K562 (cell line): ENCODE data around the gene BCKDHB. TPM values are rescaled to one million over a fixed set of nuclear protein-coding genes. Genes with fewer than 3 reads are reported as not detected.
A peak's percentile ranks its signal among the peaks of the same experiment; 100 is the strongest.

Experiments
- ATAC-seq: fragments of 200-7000 bp; cut with Tn5 transposase; 3 replicates; pipeline ENCODE4 v1.9.1; 2020; ENCODE audit warnings: moderate library complexity
- BruUV-seq: library from RNA; stranded (reverse); fragments of 400-500 nt; replicated peaks from 2 replicates; lab custom pipeline; 2021; lab: Mats Ljungman, UMichigan
- CTCF ChIA-PET: fragments of 300-600 bp; formaldehyde crosslinking; extraction: SDS; loops from one replicate; lab custom pipeline; 2021; ENCODE audit warnings: low intra/inter-chr PET ratio; lab: Yijun Ruan, JAX
- POLR2A ChIA-PET: fragments of 300-600, 350-650 bp; sonication (Branson Sonifier 250); formaldehyde crosslinking; extraction: SDS; loops from one replicate; lab custom pipeline; 2021; ENCODE audit warnings: antibody characterized with exemption, inconsistent platforms; lab: Yijun Ruan, JAX
- DNase-seq, 4 experiments: peaks; one replicate each; pipeline versions ENCODE4 v3.0.0 to v3.0.0-alpha.2; 2011 to 2018; ENCODE audit warnings: low spot score in 3 of 4, mixed read lengths in 3 of 4; ENCODE audit errors: extremely low read depth in 1 of 4
- FAIRE-seq: peaks from 2 replicates; lab custom pipeline; 2011; peaks lifted over from hg19 to GRCh38; lab: Jason Lieb, UNC
- H2AFZ ChIP-seq: 2 replicates; pipeline ENCODE4 v1.6.0; 2011; ENCODE audit warnings: low read depth, low read length, control low read depth, inconsistent platforms
- H3K27ac ChIP-seq: fragments of 200-600 bp; 3 replicates; pipeline ENCODE4 v1.8.0; 2011; ENCODE audit warnings: low read depth, mild to moderate bottlenecking, control low read depth, inconsistent platforms, low read length, moderate library complexity, mixed read lengths; ENCODE audit errors: extremely low read depth
- H3K27me3 ChIP-seq, 2 experiments: fragments of 300-600 bp in 1 of 2; 2 replicates in 1 of 2; 3 replicates in 1 of 2; pipeline versions ENCODE4 v1.6.0 to v1.8.0; 2011; ENCODE audit warnings: inconsistent platforms in 2 of 2, low read length in 2 of 2, mild to moderate bottlenecking in 1 of 2, mixed read lengths in 1 of 2, moderate library complexity in 1 of 2; ENCODE audit not compliant: control insufficient read depth in 2 of 2, insufficient read depth in 2 of 2
- H3K36me3 ChIP-seq: fragments of 300-600 bp; 3 replicates; pipeline ENCODE4 v1.8.0; 2011; ENCODE audit warnings: mild to moderate bottlenecking, low read length, inconsistent platforms; ENCODE audit not compliant: control insufficient read depth, insufficient read depth
- H3K4me1 ChIP-seq, 2 experiments: fragments of 200-600 bp in 1 of 2; replicated peaks in 1 of 2; 2 replicates in 1 of 2; 3 replicates in 1 of 2; pipeline versions ENCODE4 v1.5.1 to v1.8.0; 2011; ENCODE audit warnings: inconsistent platforms in 2 of 2, low read length in 2 of 2, mild to moderate bottlenecking in 1 of 2, mixed read lengths in 1 of 2, moderate library complexity in 1 of 2; ENCODE audit not compliant: control insufficient read depth in 2 of 2, insufficient read depth in 2 of 2
- H3K4me2 ChIP-seq: 2 replicates; pipeline ENCODE4 v1.6.1; 2011; ENCODE audit warnings: low read length, control low read depth, inconsistent platforms, mixed read lengths; ENCODE audit not compliant: insufficient read depth
- H3K4me3 ChIP-seq: fragments of 200-600 bp; sonication (generic), shearing (Covaris generic); 2 replicates; pipeline ENCODE4 v1.5.1; 2016; ENCODE audit warnings: control low read depth, inconsistent platforms
- H3K79me2 ChIP-seq: fragments of 200-600 bp; 3 replicates; pipeline ENCODE4 v1.8.0; 2011; ENCODE audit warnings: low read length, inconsistent platforms; ENCODE audit not compliant: control insufficient read depth, insufficient read depth
- H3K9ac ChIP-seq, 2 experiments: 2 replicates each; pipeline versions ENCODE4 v1.6.0 to v1.6.1; 2011; ENCODE audit warnings: low read depth in 2 of 2, low read length in 2 of 2, control low read depth in 1 of 2, inconsistent platforms in 1 of 2, mild to moderate bottlenecking in 1 of 2, mixed read lengths in 1 of 2; ENCODE audit not compliant: insufficient read depth in 1 of 2
- H3K9me1 ChIP-seq: one replicate; pipeline ENCODE4 v1.6.0; 2011; ENCODE audit warnings: inconsistent platforms, mild to moderate bottlenecking, low read length, moderate library complexity; ENCODE audit not compliant: control insufficient read depth, insufficient read depth
- H3K9me3 ChIP-seq: replicated peaks from 2 replicates; pipeline ENCODE4 v1.5.1; 2011; ENCODE audit warnings: low read depth, low read length, inconsistent platforms; ENCODE audit not compliant: control insufficient read depth, insufficient read depth
- H4K20me1 ChIP-seq: replicated peaks from 2 replicates; pipeline ENCODE4 v1.6.1; 2011; ENCODE audit warnings: low read length, inconsistent platforms, mixed read lengths; ENCODE audit not compliant: control insufficient read depth, insufficient read depth
- KLF13 ChIP-seq: fragments of 450-650 bp; IDR thresholded peaks from 2 replicates; pipeline ENCODE4 v1.6.1; 2016; ENCODE audit warnings: missing genetic modification characterization, low read depth, mild to moderate bottlenecking, missing compliant biosample characterization, moderate library complexity, borderline replicate concordance
- RAD21 ChIP-seq, 2 experiments: fragments of 250-450 bp in 1 of 2; fragments of 450-650 bp in 1 of 2; sonication (Bioruptor Pico) in 1 of 2; formaldehyde crosslinking in 1 of 2; IDR thresholded peaks in 1 of 2; conservative IDR thresholded peaks in 1 of 2; 2 replicates each; pipeline versions ENCODE4 v1.4.0 to v1.8.0; 2020 to 2022; ENCODE audit warnings: mild to moderate bottlenecking in 2 of 2, moderate library complexity in 1 of 2
- SMC3 ChIP-seq: conservative IDR thresholded peaks from 2 replicates; pipeline ENCODE4 v1.6.1; 2011; ENCODE audit warnings: low read depth, low read length, improper control_type of control experiment; ENCODE audit not compliant: insufficient read depth
- ZC3H11A ChIP-seq: IDR thresholded peaks from 2 replicates; pipeline ENCODE4 v1.6.1; 2012; ENCODE audit warnings: low read depth, low read length, improper control_type of control experiment
- ZNF408 ChIP-seq: fragments of 250-450 bp; sonication (Bioruptor Pico); IDR thresholded peaks from 2 replicates; pipeline ENCODE4 v1.4.0; 2020; ENCODE audit warnings: low read depth, mild to moderate bottlenecking, moderate library complexity
- WGBS: fragments of 100-300 bp; shearing (Covaris generic); methylation state at CpG from one replicate; pipeline ENCODE4 v1.1.6; 2016; ENCODE audit warnings: low coverage, mixed read lengths; ENCODE audit not compliant: insufficient coverage; ENCODE audit errors: missing lambda C conversion rate; 5-methylcytosine and 5-hydroxymethylcytosine counted together
- in situ Hi-C: fragments of 300-500 bp; cut with MboI; formaldehyde crosslinking; loops from 4 replicates; pipeline ENCODE4 v1.15.0; 2018; ENCODE audit warnings: inconsistent platforms, mixed read lengths
- intact Hi-C: fragments of 100-400 bp; cut with micrococcal nuclease; formaldehyde crosslinking; loops from 2 replicates; pipeline ENCODE4 v1.14.2; 2022
- polyA plus RNA-seq, 8 experiments: library from polyadenylated mRNA; depleted of rRNA in 4 of 8; stranded (reverse) in 5 of 8; unstranded in 3 of 8; fragments of >200 nt; fragmentation: Nextera tagmentation in 2 of 8; fragmentation: Illumina TruSeq in 1 of 8; extraction: Ambion mirVana in 2 of 8; extraction: Trizol in 1 of 8; gene quantifications; 2 replicates each; pipeline versions ENCODE4 v1.2.1 to v1.2.3, GENCODE V29; 2011 to 2014; ENCODE audit warnings: inconsistent platforms in 1 of 8, missing spikeins in 1 of 8
- total RNA-seq, 7 experiments: library from RNA; depleted of rRNA in 6 of 7; stranded (reverse); fragments of >200 nt in 6 of 7; fragmentation: Illumina TruSeq in 2 of 7; extraction: Trizol in 2 of 7; gene quantifications; 2 replicates each; pipeline versions ENCODE4 v1.2.1 to v1.2.3, GENCODE V29; 2011 to 2021; ENCODE audit warnings: low replicate concordance in 1 of 7
- TF ChIP-seq, protein P1 (sequence below): fragments of 250-450 bp; sonication (Bioruptor Pico); IDR thresholded peaks from 2 replicates; pipeline ENCODE4 v1.9.0; 2021; ENCODE audit warnings: mild to moderate bottlenecking
- TF ChIP-seq, protein P2 (sequence below), 3 experiments: IDR thresholded peaks in 2 of 3; conservative IDR thresholded peaks in 1 of 3; 2 replicates each; pipeline ENCODE4 v1.5.1; 2011 to 2012; ENCODE audit warnings: low read length in 3 of 3, mild to moderate bottlenecking in 3 of 3, control low read depth in 2 of 3, improper control_type of control experiment in 1 of 3, inconsistent platforms in 1 of 3, low read depth in 1 of 3, mixed read lengths in 1 of 3, moderate library complexity in 1 of 3; ENCODE audit not compliant: insufficient read depth in 2 of 3
- TF ChIP-seq, protein P3 (sequence below), 2 experiments: fragments of 450-650 bp; formaldehyde crosslinking in 1 of 2; IDR thresholded peaks; 2 replicates each; pipeline versions ENCODE4 v1.4.0 to v1.6.1; 2014 to 2020; ENCODE audit warnings: mild to moderate bottlenecking in 2 of 2, borderline replicate concordance in 1 of 2, low read depth in 1 of 2

Gene BCKDHB
- total and polyA plus RNA-seq, 9 of the 15 experiments (the other 6 are each of a cell fraction or from before 2014, with no cell fraction given) = 4.1 to 23.7 (median 7.5) TPM

DNA sequence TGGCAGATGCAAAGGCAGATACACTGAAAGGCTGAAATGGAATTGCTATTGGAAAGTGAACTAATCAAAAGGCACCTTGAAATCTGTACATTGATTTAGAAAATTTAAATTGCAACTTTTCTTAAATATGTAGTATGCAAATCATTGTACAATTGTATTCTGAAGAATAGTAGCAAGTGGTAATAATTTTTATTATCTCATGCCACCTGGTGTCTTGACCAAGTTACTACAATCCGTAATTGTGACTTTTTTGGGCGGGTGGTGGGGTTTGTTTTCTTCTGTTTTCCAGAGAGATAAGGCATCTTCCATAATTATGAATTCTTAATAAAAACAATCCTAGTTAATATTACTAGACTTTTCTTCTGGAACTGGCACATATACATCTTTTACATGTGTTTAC is 12.5 kb upstream of the BCKDHB start:
- H3K9me3 ChIP-seq = no peaks in the 10 kb centered on the region
- H3K4me1 ChIP-seq = no peaks in the 10 kb centered on the region
- H4K20me1 ChIP-seq = no peaks in the 10 kb centered on the region
- no peak overlapping the region for H3K9ac ChIP-seq
- no peak overlapping the region for H3K4me2 ChIP-seq
- FAIRE-seq = peak; percentile 75
- no peak overlapping the region for H3K4me3 ChIP-seq
- ChIA-PET CTCF (interaction anchor here (2.9 kb wide), 1 partner anchor 145 kb away, joined by 25 read pairs; no protein-coding TSS in a partner anchor), POLR2A (no interaction called here)
- no TSS peak for BruUV-seq
- H3K9me1 ChIP-seq = no peaks in the 10 kb centered on the region
- no peak overlapping the region for H2AFZ ChIP-seq
- intact Hi-C loops = loop anchor here (1.0 to 10.0 kb wide), 3 partner anchors 145 to 316 kb away; no protein-coding TSS in a partner anchor
- H3K27ac ChIP-seq = no peak overlapping the region
- no peaks in the 10 kb centered on the region; a peak in 1 of 5 replicates for H3K27me3 ChIP-seq
- in situ Hi-C loops = loop anchor here (10.0 kb wide), 1 partner anchor 149 kb away; the partner anchor contains the start of gene ELOVL4
- peak; percentile 49; the same call in 1 of the 3 replicates for ATAC-seq
- no peaks in the 10 kb centered on the region for H3K79me2 ChIP-seq
- WGBS = 0% methylated on average over 2 of the region's 2 CpGs
- H3K36me3 ChIP-seq = no peaks in the 10 kb centered on the region
- peak; percentile 26 to 38 (median 32) for DNase-seq
- TF ChIP-seq, protein P1, sequence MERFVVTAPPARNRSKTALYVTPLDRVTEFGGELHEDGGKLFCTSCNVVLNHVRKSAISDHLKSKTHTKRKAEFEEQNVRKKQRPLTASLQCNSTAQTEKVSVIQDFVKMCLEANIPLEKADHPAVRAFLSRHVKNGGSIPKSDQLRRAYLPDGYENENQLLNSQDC (CRISPR knock-in tag) = no peak
- no peak for TF ChIP-seq ZC3H11A
- TF ChIP-seq RAD21 (CRISPR knock-in tag; conservative IDR thresholded peaks at IDR 0.05 in 1 of 2, IDR thresholded peaks at IDR 0.05 in 1 of 2) = peak; percentile 61 to 77
- TF ChIP-seq, protein P2, sequence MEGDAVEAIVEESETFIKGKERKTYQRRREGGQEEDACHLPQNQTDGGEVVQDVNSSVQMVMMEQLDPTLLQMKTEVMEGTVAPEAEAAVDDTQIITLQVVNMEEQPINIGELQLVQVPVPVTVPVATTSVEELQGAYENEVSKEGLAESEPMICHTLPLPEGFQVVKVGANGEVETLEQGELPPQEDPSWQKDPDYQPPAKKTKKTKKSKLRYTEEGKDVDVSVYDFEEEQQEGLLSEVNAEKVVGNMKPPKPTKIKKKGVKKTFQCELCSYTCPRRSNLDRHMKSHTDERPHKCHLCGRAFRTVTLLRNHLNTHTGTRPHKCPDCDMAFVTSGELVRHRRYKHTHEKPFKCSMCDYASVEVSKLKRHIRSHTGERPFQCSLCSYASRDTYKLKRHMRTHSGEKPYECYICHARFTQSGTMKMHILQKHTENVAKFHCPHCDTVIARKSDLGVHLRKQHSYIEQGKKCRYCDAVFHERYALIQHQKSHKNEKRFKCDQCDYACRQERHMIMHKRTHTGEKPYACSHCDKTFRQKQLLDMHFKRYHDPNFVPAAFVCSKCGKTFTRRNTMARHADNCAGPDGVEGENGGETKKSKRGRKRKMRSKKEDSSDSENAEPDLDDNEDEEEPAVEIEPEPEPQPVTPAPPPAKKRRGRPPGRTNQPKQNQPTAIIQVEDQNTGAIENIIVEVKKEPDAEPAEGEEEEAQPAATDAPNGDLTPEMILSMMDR (IDR thresholded peaks at IDR 0.05 in 2 of 3, conservative IDR thresholded peaks at IDR 0.05 in 1 of 3; ENCODE audit: insufficient read depth in 2 of 3, low read depth in 1 of 3, low read length in 3 of 3) = peak; percentile 34 to 67 (median 38); a peak in 3 of 6 replicates
- TF ChIP-seq KLF13 (tag) = no peak
- TF ChIP-seq SMC3 = peak; percentile 46; the same call in 1 of the 2 replicates
- TF ChIP-seq, protein P3, sequence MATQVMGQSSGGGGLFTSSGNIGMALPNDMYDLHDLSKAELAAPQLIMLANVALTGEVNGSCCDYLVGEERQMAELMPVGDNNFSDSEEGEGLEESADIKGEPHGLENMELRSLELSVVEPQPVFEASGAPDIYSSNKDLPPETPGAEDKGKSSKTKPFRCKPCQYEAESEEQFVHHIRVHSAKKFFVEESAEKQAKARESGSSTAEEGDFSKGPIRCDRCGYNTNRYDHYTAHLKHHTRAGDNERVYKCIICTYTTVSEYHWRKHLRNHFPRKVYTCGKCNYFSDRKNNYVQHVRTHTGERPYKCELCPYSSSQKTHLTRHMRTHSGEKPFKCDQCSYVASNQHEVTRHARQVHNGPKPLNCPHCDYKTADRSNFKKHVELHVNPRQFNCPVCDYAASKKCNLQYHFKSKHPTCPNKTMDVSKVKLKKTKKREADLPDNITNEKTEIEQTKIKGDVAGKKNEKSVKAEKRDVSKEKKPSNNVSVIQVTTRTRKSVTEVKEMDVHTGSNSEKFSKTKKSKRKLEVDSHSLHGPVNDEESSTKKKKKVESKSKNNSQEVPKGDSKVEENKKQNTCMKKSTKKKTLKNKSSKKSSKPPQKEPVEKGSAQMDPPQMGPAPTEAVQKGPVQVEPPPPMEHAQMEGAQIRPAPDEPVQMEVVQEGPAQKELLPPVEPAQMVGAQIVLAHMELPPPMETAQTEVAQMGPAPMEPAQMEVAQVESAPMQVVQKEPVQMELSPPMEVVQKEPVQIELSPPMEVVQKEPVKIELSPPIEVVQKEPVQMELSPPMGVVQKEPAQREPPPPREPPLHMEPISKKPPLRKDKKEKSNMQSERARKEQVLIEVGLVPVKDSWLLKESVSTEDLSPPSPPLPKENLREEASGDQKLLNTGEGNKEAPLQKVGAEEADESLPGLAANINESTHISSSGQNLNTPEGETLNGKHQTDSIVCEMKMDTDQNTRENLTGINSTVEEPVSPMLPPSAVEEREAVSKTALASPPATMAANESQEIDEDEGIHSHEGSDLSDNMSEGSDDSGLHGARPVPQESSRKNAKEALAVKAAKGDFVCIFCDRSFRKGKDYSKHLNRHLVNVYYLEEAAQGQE (IDR thresholded peaks at IDR 0.05; ENCODE audit: borderline replicate concordance) = peak; percentile 57; the same call in 1 of the 2 replicates
- TF ChIP-seq, protein P3 (CRISPR knock-in tag; IDR thresholded peaks at IDR 0.05; ENCODE audit: low read depth) = no peak
- TF ChIP-seq ZNF408 = no peak
